Mammary epithelial cell (primary cell): ENCODE measurements around the gene DYSF.

Source experiments
- EZH2 ChIP-seq: IDR thresholded peaks from 2 replicates; pipeline ENCODE4 v1.6.1; 2012; ENCODE audit warnings: low read length, inconsistent platforms, borderline replicate concordance
- TF ChIP-seq, protein P1 (sequence below), 2 donors: IDR thresholded peaks in 1 of 2; conservative IDR thresholded peaks in 1 of 2; 2 replicates each; pipeline ENCODE4 v1.5.1; 2011 to 2012; ENCODE audit warnings: inconsistent platforms in 2 of 2, low read length in 2 of 2, mild to moderate bottlenecking in 2 of 2, control low read depth in 1 of 2, low read depth in 1 of 2; ENCODE audit not compliant: insufficient read depth in 1 of 2; ENCODE audit errors: extremely low read depth in 1 of 2

DNA sequence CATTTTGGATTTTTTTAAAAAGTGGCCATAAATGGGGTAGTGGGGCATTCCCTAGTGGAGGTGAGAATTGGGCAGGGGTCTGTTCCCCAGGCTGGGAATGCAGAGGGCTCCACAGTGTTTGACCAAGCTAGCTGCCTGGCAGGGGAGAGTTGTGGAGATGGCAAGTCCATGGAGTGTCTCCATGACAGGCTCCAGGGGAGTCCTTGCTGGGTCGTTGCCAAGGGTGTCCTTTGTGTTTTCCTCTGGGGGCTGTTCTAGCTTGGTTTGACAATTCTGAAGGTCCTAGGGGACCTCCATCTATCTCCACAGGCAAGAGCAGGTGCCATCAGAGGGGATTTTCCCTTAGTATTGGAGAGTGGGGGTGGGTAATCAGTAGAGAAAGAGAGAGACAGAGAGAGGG is 265.3 kb downstream of the DYSF start:
- TF ChIP-seq, protein P1, sequence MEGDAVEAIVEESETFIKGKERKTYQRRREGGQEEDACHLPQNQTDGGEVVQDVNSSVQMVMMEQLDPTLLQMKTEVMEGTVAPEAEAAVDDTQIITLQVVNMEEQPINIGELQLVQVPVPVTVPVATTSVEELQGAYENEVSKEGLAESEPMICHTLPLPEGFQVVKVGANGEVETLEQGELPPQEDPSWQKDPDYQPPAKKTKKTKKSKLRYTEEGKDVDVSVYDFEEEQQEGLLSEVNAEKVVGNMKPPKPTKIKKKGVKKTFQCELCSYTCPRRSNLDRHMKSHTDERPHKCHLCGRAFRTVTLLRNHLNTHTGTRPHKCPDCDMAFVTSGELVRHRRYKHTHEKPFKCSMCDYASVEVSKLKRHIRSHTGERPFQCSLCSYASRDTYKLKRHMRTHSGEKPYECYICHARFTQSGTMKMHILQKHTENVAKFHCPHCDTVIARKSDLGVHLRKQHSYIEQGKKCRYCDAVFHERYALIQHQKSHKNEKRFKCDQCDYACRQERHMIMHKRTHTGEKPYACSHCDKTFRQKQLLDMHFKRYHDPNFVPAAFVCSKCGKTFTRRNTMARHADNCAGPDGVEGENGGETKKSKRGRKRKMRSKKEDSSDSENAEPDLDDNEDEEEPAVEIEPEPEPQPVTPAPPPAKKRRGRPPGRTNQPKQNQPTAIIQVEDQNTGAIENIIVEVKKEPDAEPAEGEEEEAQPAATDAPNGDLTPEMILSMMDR (conservative IDR thresholded peaks at IDR 0.05 in 1 of 2, IDR thresholded peaks at IDR 0.05 in 1 of 2; ENCODE audit: extremely low read depth in 1 of 2, insufficient read depth in 1 of 2, low read depth in 1 of 2, low read length in 2 of 2) = no peak
- TF ChIP-seq EZH2 = no peak
